SK-N-SH (cell line): Measurements from ENCODE around the gene DNASE1L3. TPM values are rescaled to one million over a fixed set of nuclear protein-coding genes. Genes with fewer than 3 reads are reported as not detected.

Source experiments
- CTCF ChIA-PET: fragments of 300-600, 350-600 bp; formaldehyde crosslinking; extraction: SDS; loops from one replicate; lab custom pipeline; 2021; lab: Yijun Ruan, JAX
- POLR2A ChIA-PET: fragments of 350-600 bp; sonication (Branson Sonifier 250); formaldehyde crosslinking; extraction: SDS; loops from one replicate; lab custom pipeline; 2020; ENCODE audit warnings: antibody characterized with exemption, inconsistent platforms; lab: Yijun Ruan, JAX
- DNase-seq: peaks from one replicate; pipeline ENCODE4 v3.0.0; 2012
- H2AFZ ChIP-seq: fragments of 200-600 bp; sonication (generic); 2 replicates; pipeline ENCODE4 v1.8.1; 2016; ENCODE audit warnings: antibody characterized with exemption, mild to moderate bottlenecking, low read depth
- H3F3A ChIP-seq: fragments of 200-600 bp; sonication (generic); replicated peaks from 2 replicates; pipeline ENCODE3; 2016; ENCODE audit warnings: antibody characterized with exemption, mild to moderate bottlenecking; ENCODE audit not compliant: insufficient read depth
- H3K27ac ChIP-seq, 2 experiments: fragments of 200-500 bp in 1 of 2; fragments of 200-600 bp in 1 of 2; sonication (Bioruptor generic) in 1 of 2; sonication (generic), shearing (Covaris generic) in 1 of 2; 2 replicates each; pipeline versions ENCODE4 v1.5.1 to v1.6.1; 2014 to 2016; ENCODE audit warnings: low read depth in 2 of 2, inconsistent platforms in 1 of 2, low read length in 1 of 2, mild to moderate bottlenecking in 1 of 2, mixed read lengths in 1 of 2
- H3K27me3 ChIP-seq: fragments of 200-600 bp; sonication (generic), shearing (Covaris generic); 2 replicates; pipeline ENCODE4 v1.6.1; 2016; ENCODE audit warnings: mixed run types; ENCODE audit not compliant: insufficient read depth
- H3K36me3 ChIP-seq, 2 experiments: fragments of 200-500 bp in 1 of 2; fragments of 200-600 bp in 1 of 2; sonication (Bioruptor generic) in 1 of 2; sonication (generic) in 1 of 2; replicated peaks in 1 of 2; 2 replicates each; pipeline versions ENCODE3 to v1.5.1; 2014 to 2016; ENCODE audit warnings: low read length in 1 of 2, mild to moderate bottlenecking in 1 of 2; ENCODE audit not compliant: insufficient read depth in 2 of 2, control insufficient read depth in 1 of 2
- H3K4me1 ChIP-seq, 2 experiments: fragments of 200-500 bp in 1 of 2; fragments of 200-600 bp in 1 of 2; sonication (Bioruptor generic) in 1 of 2; sonication (generic), shearing (Covaris generic) in 1 of 2; 2 replicates each; pipeline versions ENCODE4 v1.5.1 to v1.6.1; 2014 to 2016; ENCODE audit warnings: low read depth in 1 of 2, low read length in 1 of 2, mixed run types in 1 of 2; ENCODE audit not compliant: insufficient read depth in 2 of 2, control insufficient read depth in 1 of 2
- H3K4me2 ChIP-seq: fragments of 200-600 bp; sonication (generic), shearing (Covaris generic); 2 replicates; pipeline ENCODE4 v1.6.1; 2017; ENCODE audit warnings: mixed run types
- H3K4me3 ChIP-seq, 2 experiments: fragments of 200-500 bp in 1 of 2; fragments of 200-600 bp in 1 of 2; sonication (Bioruptor generic) in 1 of 2; sonication (generic), shearing (Covaris generic) in 1 of 2; 2 replicates each; pipeline versions ENCODE4 v1.5.1 to v1.8.1; 2014 to 2016; ENCODE audit warnings: low read depth in 2 of 2, inconsistent platforms in 1 of 2, low read length in 1 of 2, mild to moderate bottlenecking in 1 of 2, mixed read lengths in 1 of 2, moderate library complexity in 1 of 2
- H3K79me2 ChIP-seq: fragments of 200-600 bp; sonication (generic); 2 replicates; pipeline ENCODE4 v1.8.1; 2017; ENCODE audit warnings: mild to moderate bottlenecking; ENCODE audit not compliant: insufficient read depth
- H3K9ac ChIP-seq: fragments of 200-600 bp; sonication (generic); 2 replicates; pipeline ENCODE4 v1.6.1; 2017; ENCODE audit warnings: mixed run types
- H3K9me2 ChIP-seq: fragments of 200-600 bp; sonication (generic); 2 replicates; pipeline ENCODE4 v1.6.1; 2017; ENCODE audit warnings: mixed run types
- H3K9me3 ChIP-seq: fragments of 200-600 bp; sonication (generic); 2 replicates; pipeline ENCODE4 v1.6.1; 2017; ENCODE audit warnings: mixed run types, mild to moderate bottlenecking, moderate library complexity
- H4K20me1 ChIP-seq: fragments of 200-600 bp; sonication (generic); 2 replicates; pipeline ENCODE4 v1.6.1; 2017; ENCODE audit warnings: mild to moderate bottlenecking, mixed run types; ENCODE audit not compliant: insufficient read depth
- CTCF ChIP-seq: fragments of 200-600 bp; sonication (generic); IDR thresholded peaks from 2 replicates; pipeline ENCODE4 v1.6.1; 2017; ENCODE audit warnings: antibody characterized with exemption, mild to moderate bottlenecking, moderate library complexity
- ELF1 ChIP-seq: IDR thresholded peaks from 2 replicates; pipeline ENCODE4 v1.4.0; 2012
- EZH2phosphoT487 ChIP-seq: fragments of 200-600 bp; sonication (generic); IDR thresholded peaks from 2 replicates; pipeline ENCODE4 v1.6.1; 2017; ENCODE audit warnings: low read depth, mixed run types, mild to moderate bottlenecking, antibody characterized with exemption, moderate library complexity, borderline replicate concordance
- FOXM1 ChIP-seq: IDR thresholded peaks from 2 replicates; pipeline ENCODE4 v1.4.0; 2012; ENCODE audit warnings: low read depth, mild to moderate bottlenecking
- GABPA ChIP-seq: IDR thresholded peaks from 2 replicates; pipeline ENCODE4 v1.4.0; 2012; ENCODE audit warnings: low read depth, mild to moderate bottlenecking
- MEF2A ChIP-seq: IDR thresholded peaks from 2 replicates; pipeline ENCODE4 v1.4.0; 2012; ENCODE audit warnings: low read depth, borderline replicate concordance
- MXI1 ChIP-seq: IDR thresholded peaks from 2 replicates; pipeline ENCODE4 v1.6.1; 2012; ENCODE audit warnings: mild to moderate bottlenecking, low read depth, low read length, improper control_type of control experiment
- REST ChIP-seq: IDR thresholded peaks from 2 replicates; pipeline ENCODE4 v1.6.1; 2012; ENCODE audit warnings: mild to moderate bottlenecking, low read depth, low read length, moderate library complexity
- RFX5 ChIP-seq: IDR thresholded peaks from 2 replicates; pipeline ENCODE4 v1.6.1; 2012; ENCODE audit warnings: mild to moderate bottlenecking, improper control_type of control experiment, low read length
- RXRA ChIP-seq: IDR thresholded peaks from 2 replicates; pipeline ENCODE4 v1.4.0; 2012; ENCODE audit warnings: low read depth, mild to moderate bottlenecking, borderline replicate concordance
- USF1 ChIP-seq: IDR thresholded peaks from 2 replicates; pipeline ENCODE4 v1.4.0; 2012; ENCODE audit warnings: low read depth, borderline replicate concordance
- USF2 ChIP-seq: fragments of 150-350 bp; IDR thresholded peaks from 2 replicates; pipeline ENCODE4 v1.6.1; 2017; ENCODE audit warnings: antibody characterized with exemption, low read length, low read depth, borderline replicate concordance
- YY1 ChIP-seq: IDR thresholded peaks from 2 replicates; pipeline ENCODE4 v1.4.0; 2012; ENCODE audit warnings: low read depth, mild to moderate bottlenecking
- WGBS: methylation state at CpG from one replicate; pipeline ENCODE4 v1.1.6; 2017; ENCODE audit warnings: low lambda C conversion rate; 5-methylcytosine and 5-hydroxymethylcytosine counted together
- polyA plus RNA-seq, 3 experiments: library from polyadenylated mRNA; depleted of rRNA; stranded (reverse); fragments of >200 nt; gene quantifications; 2 replicates each; pipeline ENCODE4 v1.2.3, GENCODE V29; 2012

The DNASE1L3 gene
- polyA plus RNA-seq, 1 of the 3 experiments (the other 2 are of a cell fraction) = not detected

GRCh38 chr3:58179235-58180098, 31.3 kb downstream of the DNASE1L3 start:
- Histone ChIP-seq H4K20me1 (no peaks in the 10 kb centered on the region), H3K36me3 (no peaks in the 10 kb centered on the region)
- ChIA-PET CTCF (interaction anchor here (1.1 to 6.5 kb wide), 14 partner anchors 13 to 236 kb away, joined by 3 to 68 read pairs (median 18); partner anchors contain the start of genes FLNB, HTD2 and RPP14), POLR2A (interaction anchor here (1.0 kb wide), 1 partner anchor 171 kb away, joined by 3 read pairs; no protein-coding TSS in a partner anchor)
- TF ChIP-seq CTCF (no peak), EZH2phosphoT487 (no peak), ELF1 (no peak), MEF2A (no peak), USF2 (no peak), MXI1 (no peak), YY1 (no peak), RXRA (no peak), USF1 (no peak), GABPA (no peak), FOXM1 (no peak), RFX5 (no peak), REST (no peak)
- TF ChIP-seq, all 33 proteins: peak for 0
- no peak for DNase-seq
- H3K9me3 ChIP-seq = no peaks in the 10 kb centered on the region
- H3K9me2 ChIP-seq = no peaks in the 10 kb centered on the region
- H3K4me2 ChIP-seq = no peak overlapping the region
- H3K4me1 ChIP-seq = peaks cover 0 to 4% of the 10 kb centered on the region in 2 experiments; a peak in 1 of 4 replicates
- H3K79me2 ChIP-seq = no peaks in the 10 kb centered on the region
- H3K27me3 ChIP-seq = no peaks in the 10 kb centered on the region
- no peak overlapping the region for H3K4me3 ChIP-seq
- H3K9ac ChIP-seq = no peak overlapping the region
- no peak overlapping the region for H3K27ac ChIP-seq
- WGBS = 91% methylated on average over 8 of the region's 13 CpGs
- H3F3A ChIP-seq = peaks cover 6% of the 10 kb centered on the region
- H2AFZ ChIP-seq = no peak overlapping the region
